HG03354 (cell line): ENCODE measurements around the gene RABGGTB.
"Not testable (repeated sequence)": the region's sequence is repeated elsewhere in the genome, so short reads cannot be mapped to it uniquely, and the experiment has no call there.

Experiments used
- ATAC-seq: cut with Tn5 transposase; IDR thresholded peaks from one replicate; pipeline ENCODE4 v1.9.1; 2021; ENCODE audit warnings: mild to moderate bottlenecking; ENCODE audit not compliant: unreplicated experiment, poor library complexity, severe bottlenecking

RABGGTB gene

GRCh38 chr1:75792091-75792490 lies 6.0 kb downstream of the RABGGTB start:
- no peak for ATAC-seq

- ATAC-seq = no peak
These were observed 8.3 kb downstream of the RABGGTB start for GRCh38 chr1:75794382-75794781.

- ATAC-seq = no peak
These were observed 9.7 kb downstream of the RABGGTB start for GRCh38 chr1:75795703-75796193.

GRCh38 chr1:75796376-75797272 lies 10.6 kb downstream of the RABGGTB start, which contains the start of gene MSH4:
MSH4 (plus strand) TSS chr1:75796882; CDS start chr1:75796986, 104 bp downstream.
- ATAC-seq = no peak

GRCh38 chr1:75797273-75797588 lies 11.2 kb downstream of the RABGGTB start:
- ATAC-seq = no peak

GRCh38 chr1:75797606-75798216 lies 11.7 kb downstream of the RABGGTB start:
- no peak for ATAC-seq

GRCh38 chr1:75801480-75801879 lies 15.4 kb downstream of the RABGGTB start:
- ATAC-seq = not testable (repeated sequence)

GRCh38 chr1:75808921-75809320 lies 22.9 kb downstream of the RABGGTB start:
- ATAC-seq = no peak

- ATAC-seq = not testable (repeated sequence)
These were observed 24.1 kb downstream of the RABGGTB start for GRCh38 chr1:75810113-75810512.

- ATAC-seq = no peak
These were observed 25.3 kb downstream of the RABGGTB start for GRCh38 chr1:75811211-75811981.

- no peak for ATAC-seq
These were observed 26.0 kb downstream of the RABGGTB start for GRCh38 chr1:75812065-75812464.

- ATAC-seq = not testable (repeated sequence)
These were observed 37.5 kb downstream of the RABGGTB start for GRCh38 chr1:75823596-75823995.

GRCh38 chr1:75836528-75837100 lies 50.6 kb downstream of the RABGGTB start:
- no peak for ATAC-seq

GRCh38 chr1:75838079-75838478 lies 52.0 kb downstream of the RABGGTB start:
- ATAC-seq = no peak

- no peak for ATAC-seq
These were observed 55.4 kb downstream of the RABGGTB start for GRCh38 chr1:75841421-75841820.
